Measurements from ENCODE around the gene FCHSD2. TPM values are rescaled to one million over a fixed set of nuclear protein-coding genes. Genes with fewer than 3 reads are reported as not detected.
A peak's percentile ranks its signal among the peaks of the same experiment; 100 is the strongest.

Gene FCHSD2
- total and polyA plus RNA-seq, 2 of the 13 experiments (the other 11 are each of a cell fraction or from before 2014, with no cell fraction given), result 20.5 to 24.8 TPM

DNA sequence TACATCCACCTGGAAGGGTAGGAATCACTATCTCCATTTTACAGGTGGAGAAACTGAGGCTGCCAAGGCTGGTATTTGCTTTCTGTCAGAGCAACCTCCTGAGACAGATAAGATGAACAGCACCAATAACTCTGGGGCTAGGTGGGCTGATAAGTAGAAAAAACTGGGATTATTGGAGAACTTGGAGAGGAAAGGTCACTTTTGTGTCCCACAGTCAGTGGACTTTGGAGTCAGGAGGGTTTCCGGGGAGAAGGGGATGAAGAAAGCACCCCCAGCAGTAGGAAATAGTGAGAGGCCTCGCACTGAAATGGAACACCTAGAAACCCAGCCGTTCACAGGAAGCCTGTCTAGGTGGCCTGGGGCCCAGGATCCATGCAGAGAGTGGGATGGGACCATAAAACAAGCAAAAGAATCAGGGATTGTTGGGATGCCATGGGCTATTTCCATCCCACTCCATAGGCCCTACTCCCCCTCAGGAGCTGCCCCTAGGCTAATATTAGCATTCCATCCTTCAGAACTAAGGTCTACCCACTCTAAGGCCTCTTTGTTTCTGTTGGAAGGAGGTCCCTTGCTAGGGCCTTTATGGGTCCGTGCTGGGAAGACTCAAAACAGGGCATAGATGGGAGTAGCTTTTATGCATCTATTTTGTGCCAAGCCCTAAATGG lies 31.0 kb upstream of the FCHSD2 start (continued):
- TF ChIP-seq ETV6 (CRISPR knock-in tag; conservative IDR thresholded peaks at IDR 0.05), result no peak
- no peak for TF ChIP-seq CBX1 (IDR thresholded peaks at IDR 0.05; ENCODE audit: low read depth)
- TF ChIP-seq CREM (IDR thresholded peaks at IDR 0.05), result peak; percentile 62; the same call in 1 of the 2 replicates
- TF ChIP-seq CREM (CRISPR knock-in tag; IDR thresholded peaks at IDR 0.05), result no peak
- TF ChIP-seq, protein P1, sequence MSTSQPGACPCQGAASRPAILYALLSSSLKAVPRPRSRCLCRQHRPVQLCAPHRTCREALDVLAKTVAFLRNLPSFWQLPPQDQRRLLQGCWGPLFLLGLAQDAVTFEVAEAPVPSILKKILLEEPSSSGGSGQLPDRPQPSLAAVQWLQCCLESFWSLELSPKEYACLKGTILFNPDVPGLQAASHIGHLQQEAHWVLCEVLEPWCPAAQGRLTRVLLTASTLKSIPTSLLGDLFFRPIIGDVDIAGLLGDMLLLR (CRISPR knock-in tag; IDR thresholded peaks at IDR 0.05), result no peak; the same call in 1 of the 2 replicates
- TF ChIP-seq MTF2 (CRISPR knock-in tag; IDR thresholded peaks at IDR 0.05; ENCODE audit: borderline replicate concordance), result no peak
- no peak for TF ChIP-seq HNRNPL (IDR thresholded peaks at IDR 0.05; ENCODE audit: low read depth, low read length)
- TF ChIP-seq NFATC3 (CRISPR knock-in tag; IDR thresholded peaks at IDR 0.05), result no peak
- TF ChIP-seq ZSCAN25 (CRISPR knock-in tag; IDR thresholded peaks at IDR 0.05), result no peak
- no peak for TF ChIP-seq ZNF142 (CRISPR knock-in tag; IDR thresholded peaks at IDR 0.05)
- TF ChIP-seq, protein P2, sequence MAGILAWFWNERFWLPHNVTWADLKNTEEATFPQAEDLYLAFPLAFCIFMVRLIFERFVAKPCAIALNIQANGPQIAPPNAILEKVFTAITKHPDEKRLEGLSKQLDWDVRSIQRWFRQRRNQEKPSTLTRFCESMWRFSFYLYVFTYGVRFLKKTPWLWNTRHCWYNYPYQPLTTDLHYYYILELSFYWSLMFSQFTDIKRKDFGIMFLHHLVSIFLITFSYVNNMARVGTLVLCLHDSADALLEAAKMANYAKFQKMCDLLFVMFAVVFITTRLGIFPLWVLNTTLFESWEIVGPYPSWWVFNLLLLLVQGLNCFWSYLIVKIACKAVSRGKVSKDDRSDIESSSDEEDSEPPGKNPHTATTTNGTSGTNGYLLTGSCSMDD (CRISPR knock-in tag; IDR thresholded peaks at IDR 0.05), result no peak
- TF ChIP-seq ZNF766 (CRISPR knock-in tag; IDR thresholded peaks at IDR 0.05; ENCODE audit: borderline replicate concordance), result 0 out of 2 replicates have a peak, but pooled peaks have one; percentile 60
- TF ChIP-seq SIN3B (IDR thresholded peaks at IDR 0.05; ENCODE audit: low read length), result no peak
- no peak for TF ChIP-seq ZNF891 (CRISPR knock-in tag; IDR thresholded peaks at IDR 0.05)
- TF ChIP-seq ZNF747 (CRISPR knock-in tag; IDR thresholded peaks at IDR 0.05; ENCODE audit: borderline replicate concordance), result no peak
- TF ChIP-seq ZBTB43 (CRISPR knock-in tag; conservative IDR thresholded peaks at IDR 0.05), result no peak
- TF ChIP-seq ZNF264 (CRISPR knock-in tag; IDR thresholded peaks at IDR 0.05), result peak; percentile 66
